GM21717 (cell line): Measurements from ENCODE around the gene MKLN1.
"Not testable (repeated sequence)": the region's sequence is repeated elsewhere in the genome, so short reads cannot be mapped to it uniquely, and the experiment has no call there.

Experiments used
- ATAC-seq: cut with Tn5 transposase; IDR thresholded peaks from one replicate; pipeline ENCODE4 v1.9.1; 2021; ENCODE audit warnings: mild to moderate bottlenecking, moderate library complexity; ENCODE audit not compliant: unreplicated experiment

Gene MKLN1

DNA sequence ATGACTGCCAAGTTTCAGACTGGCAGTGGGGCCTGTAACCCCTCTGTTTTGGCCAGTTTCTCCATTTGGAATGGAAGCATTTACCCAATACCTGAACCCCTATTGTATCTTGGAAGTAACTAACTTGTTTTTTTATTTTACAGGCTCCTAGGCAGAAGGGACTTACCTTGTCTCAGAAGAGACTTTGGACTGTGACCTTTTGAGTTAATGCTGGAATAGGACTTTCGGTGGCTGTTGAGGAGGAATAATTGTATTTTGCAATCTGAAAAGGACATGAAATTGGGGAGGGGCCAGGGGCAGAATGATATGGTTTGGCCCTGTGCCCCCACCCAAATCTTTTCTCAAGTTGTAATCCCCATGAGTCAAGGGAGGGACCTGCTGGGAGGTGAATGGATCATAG lies 20.0 kb upstream of the MKLN1 start:
- ATAC-seq: no peak

DNA sequence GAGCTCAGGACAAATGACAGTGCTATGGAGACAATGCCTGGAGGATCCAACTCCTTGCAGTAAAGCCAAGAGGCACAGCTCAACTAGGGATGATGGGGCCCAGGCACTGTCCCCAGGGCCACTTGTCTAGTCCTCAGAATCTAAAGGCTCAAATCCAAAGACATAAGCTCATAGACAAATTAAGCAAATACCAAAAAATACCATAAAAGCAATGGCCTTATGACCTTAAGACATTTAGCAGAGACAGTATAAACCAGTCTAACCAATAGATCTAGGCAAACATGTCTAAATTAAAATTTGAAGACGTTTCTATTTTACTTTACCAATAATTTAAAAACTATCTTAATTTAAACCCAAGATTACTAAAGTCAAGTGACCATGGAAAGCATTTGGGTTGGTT lies 14.8 kb upstream of the MKLN1 start:
- ATAC-seq: no peak

DNA sequence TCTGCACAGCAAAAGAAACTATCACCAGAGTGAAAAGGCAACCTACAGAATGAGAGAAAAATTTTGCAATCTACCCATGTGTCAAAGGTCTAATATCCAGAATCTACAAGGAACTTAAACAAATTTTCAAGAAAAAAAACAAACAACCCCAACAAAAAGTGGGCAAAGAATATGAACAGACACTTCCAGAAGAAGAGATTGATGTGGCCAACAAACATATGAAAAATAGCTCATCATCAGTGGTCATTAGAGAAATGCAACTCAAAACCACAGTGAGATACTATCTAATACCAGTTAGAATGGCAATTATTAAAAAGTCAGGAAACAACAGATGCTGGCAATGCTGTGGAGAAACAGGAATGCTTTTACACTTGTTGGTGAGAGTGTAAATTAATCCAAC lies 7.1 kb upstream of the MKLN1 start:
- no peak for ATAC-seq

DNA sequence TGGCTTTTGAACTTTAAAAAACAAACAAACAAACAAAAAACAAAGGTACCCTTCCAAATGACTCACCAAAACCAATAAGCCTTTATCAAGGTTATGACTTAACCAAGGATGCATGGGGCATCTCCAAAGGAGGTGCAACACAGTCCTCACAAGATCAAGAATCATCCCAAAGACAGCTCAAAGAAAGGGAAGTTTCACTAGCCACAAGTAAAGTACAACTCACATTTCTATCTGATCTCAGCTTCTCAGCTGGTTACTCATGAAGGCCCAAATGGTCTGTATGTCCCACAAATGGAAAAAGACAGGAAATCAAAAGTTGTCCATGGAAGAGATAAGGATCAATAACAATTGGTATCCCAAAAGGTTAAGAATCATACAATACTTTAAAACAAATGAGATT lies 6.0 kb upstream of the MKLN1 start:
- no peak for ATAC-seq

DNA sequence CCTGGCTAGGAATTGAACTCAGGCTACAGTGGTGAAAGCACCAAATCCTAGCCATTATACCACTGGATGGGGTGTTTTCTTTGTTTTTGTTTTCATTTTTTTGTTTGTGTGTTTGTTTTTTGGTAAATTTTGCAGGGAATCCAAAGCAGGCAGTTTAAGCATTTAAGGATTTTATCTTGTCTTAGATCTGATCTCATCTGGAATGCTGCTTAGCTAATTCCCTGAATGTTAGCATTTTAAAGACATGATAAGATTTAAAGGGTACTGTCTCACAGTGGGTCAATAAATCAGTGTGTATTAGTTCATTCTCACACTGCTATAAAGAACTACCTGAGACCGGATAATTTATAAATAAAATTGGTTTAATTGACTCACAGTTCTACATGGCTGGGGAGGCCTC lies 5.6 kb upstream of the MKLN1 start:
- ATAC-seq: no peak

DNA sequence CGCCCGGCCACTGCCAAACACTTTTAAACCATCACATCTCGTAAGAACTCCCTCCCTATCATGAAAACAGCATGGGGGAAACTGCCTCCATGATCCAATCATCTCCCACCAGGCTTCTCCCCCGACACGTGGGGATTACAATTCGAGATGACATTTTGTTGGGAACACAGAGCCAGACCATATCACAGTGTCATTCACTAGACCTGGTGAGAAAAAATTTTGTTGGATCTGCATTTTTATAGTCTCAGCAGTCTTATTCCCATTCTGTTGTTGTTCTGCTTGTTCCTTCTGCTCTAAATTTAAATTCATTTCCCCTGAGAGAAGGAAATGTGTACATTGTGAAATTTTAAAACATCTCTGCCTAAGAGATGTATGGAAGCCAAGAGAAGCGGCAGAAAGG lies 4.8 kb upstream of the MKLN1 start:
- ATAC-seq: no peak

DNA sequence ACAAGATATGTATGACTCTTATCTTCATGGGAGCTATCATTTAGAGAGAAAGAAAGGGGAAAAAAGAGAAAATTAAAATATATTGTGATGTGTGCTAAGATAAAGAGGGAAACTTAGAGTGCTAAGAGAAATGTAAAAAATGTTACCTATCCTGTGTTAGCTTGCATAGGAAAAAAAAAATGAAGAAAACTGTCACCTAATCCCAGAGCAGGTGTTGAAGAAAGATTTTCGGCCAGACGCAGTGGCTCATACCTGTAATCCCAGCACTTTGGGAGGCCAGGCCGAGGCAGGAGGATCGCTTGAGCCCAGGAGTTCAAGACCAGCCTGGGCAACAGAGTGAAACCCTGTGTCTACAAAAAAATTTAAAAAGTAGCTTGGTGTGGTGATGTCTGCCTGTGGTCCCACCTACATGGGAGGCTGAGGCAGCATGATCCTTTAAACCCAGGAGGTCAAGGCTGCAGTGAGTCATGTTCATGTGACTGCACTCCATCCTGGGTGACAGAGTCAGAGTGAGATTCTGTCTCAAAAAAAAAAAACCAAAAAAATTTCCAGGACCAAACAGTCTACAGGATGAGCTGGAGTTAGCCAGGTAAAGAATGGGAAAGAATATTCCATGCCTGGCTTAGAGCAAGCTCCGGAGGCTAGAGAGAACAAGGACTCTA lies 2.4 kb upstream of the MKLN1 start:
- ATAC-seq: no peak

DNA sequence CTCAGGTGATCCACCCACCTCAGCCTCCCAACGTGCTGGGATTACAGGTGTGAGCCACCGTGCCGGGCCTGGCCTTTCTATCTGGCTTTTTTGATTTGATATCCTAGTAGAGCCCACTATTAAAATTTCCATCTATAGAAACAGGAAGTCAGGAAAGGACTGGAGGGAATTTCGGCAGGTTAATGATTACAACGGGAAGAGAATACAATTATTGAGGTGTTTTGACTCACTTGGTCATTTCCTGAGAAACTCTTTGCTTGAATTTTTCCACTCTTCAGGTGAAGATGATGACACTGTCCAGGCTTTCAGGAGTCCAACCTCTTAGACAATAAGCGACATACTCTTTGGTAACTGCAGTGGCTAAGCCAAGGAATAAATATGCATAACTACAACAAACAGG lies 1.1 kb upstream of the MKLN1 start:
- ATAC-seq: no peak

DNA sequence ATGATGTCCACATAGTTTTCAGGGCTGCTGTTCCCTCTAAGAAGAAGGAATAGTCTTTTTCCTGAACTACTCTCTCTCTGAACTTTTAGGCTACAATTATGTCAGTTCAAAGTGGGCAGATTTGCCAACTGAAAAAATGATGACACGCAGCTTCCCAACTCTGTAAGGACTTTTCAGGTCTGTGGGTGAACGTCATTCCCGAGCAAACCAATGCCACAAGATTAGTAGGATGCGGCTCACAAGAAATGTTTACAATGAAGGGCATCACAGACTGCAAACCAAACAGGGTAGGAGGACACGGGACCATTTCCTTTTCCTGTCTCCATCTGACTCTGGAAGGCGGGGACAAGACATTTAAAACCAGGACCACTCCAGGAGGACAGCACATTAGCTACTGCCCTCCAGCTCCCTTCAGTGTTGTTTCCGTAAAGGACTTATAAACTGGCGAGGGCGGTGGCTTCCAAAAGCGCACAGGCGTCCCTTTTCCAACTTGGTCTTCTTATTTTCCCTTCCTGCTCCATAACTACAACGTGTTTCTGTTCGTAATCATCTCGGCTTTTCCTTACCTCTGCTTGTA lies 539 bp upstream of the MKLN1 start:
- ATAC-seq: peak; percentile 38

DNA sequence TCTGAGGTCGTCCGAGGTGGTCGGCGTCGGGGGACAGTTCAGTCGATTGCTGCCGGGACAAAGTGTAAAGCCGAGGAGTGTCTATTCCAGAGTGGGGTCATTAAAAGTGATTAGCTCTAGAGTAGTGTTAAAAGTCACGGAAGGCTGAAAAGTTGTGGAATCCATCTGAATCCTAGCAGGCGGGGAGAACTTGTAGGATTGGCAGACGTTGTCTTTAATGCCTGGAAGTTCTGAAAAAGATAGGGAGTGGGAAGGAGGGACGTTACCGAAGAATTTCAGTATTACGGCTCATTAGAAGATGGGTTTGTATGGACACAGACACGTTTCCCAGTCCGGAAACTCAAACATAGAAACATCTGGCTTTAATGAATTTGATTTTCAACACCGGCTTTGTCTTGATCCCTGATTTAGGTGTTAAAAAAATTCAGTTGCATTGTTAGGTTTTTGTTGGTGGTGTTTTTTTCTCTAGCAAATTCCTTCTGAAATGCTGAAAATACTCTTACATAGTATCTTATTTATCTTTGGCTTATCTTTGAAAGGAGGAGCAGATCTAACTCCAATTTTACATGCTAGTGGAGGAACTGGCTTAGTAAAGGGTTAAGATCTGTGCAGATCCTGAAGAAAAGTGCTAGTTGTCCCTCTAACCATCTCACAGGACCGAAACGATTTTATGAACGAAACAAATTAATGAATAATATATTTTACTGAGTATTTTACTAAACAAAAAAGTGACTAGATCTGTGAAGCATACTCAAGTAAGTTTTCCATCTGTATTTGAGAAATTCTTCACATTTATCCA lies 900 bp downstream of the MKLN1 start:
- ATAC-seq: no peak

DNA sequence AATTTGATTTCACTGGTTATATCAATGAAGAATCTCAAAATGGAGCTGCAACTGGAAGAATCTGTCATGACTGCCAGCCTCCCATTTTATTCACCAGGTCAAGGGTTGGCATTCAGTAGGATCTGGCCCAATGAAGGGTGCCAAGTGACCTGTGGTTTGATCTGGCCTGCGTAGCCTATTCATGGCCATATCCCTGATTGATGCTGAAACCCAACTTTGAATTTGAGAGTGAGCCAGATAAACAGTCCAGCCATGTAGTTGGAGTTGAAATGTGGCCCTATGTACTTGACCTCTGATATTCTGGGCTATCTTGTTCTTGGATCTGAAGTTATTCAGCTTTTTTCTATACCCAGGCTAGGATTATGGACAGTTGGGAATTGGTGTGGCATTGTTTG lies 1.5 kb downstream of the MKLN1 start:
- ATAC-seq: no peak

DNA sequence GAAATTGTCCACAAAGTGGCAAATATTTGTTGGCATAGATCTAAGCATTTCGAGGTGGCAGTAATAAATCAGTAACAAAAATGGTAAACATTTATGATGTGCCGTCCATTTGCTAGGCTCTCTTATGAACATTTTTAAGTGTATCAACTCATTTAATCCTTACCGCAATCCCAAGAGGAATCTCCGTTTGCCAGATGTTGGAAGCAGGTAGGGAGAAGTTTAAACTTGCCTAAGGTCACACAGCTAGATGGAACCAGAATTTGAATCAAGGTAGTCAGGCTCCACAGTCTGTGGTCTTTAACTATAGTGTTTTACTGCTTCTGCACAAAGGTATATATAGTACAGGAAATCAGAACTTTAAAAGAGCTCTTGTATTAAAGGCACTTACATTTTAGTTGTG lies 2.6 kb downstream of the MKLN1 start:
- ATAC-seq: no peak

DNA sequence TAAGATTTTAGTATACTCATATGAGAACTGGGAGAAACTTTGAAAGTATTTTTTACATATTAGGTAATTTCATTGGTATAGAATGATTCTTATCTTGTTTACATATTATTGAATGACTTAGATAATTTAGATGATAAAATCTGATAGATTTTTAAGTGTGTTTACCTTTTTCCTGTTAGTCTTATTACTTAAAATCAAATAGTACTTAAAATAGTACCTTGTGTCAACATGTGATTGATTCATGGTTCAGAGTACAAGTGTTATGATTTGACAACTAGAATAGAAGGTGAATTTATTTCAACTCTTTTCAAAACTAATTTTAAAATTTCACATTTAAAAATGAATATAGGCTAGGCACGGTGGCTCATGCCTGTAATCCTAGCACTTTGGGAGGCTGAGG lies 4.1 kb downstream of the MKLN1 start:
- no peak for ATAC-seq

DNA sequence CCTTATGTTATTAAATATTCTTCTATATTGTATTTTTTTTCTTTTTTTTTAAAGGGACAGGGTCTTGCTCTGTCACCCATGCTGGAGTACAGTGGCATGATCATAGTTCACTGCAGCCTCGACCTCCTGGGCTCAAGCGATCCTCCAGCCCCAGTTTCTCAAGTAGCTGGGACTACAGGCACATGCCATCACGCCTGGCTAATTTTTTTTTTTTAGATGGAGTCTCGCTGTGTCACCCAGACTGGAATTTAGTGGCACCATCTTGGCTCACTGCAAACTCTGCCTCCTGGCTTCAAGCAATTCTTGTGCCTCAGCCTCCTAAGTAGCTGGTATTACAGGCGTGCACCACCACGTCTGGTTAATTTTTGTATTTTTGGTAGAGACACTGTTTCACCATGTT lies 5.1 kb downstream of the MKLN1 start:
- not testable (repeated sequence) for ATAC-seq

DNA sequence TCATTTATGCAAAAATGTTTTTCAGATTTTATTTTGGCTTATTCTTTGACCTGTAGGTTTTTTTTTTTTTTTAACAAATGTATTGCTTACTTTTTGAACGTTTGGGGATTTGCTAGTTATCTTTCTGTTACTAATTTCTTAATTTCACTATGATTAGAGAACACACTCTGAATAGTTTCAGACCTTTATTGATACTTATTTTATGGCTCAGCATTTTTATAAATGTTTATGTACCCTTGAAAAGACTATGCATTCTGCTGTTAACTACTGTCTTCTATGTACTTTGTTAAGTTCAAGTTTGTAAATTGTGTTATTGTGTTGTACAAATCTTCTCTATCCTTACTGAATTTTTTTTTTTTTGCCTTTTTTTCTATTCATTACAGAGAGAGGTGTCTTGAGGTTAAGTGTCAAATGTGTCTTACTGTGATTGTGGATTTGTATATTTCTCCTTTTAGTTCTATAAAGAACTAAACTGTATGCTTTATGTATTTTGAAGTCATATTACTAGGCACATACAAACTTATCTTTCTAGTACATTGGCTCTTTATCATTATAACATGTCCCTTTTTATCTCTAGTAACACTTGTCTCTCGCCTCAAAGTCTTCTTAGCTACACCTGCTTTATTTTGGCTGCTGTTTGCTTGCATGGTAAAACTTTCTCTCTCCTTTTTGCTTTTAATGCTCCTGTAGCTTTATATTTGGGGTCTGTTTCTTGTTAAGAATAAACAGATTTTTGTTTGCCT lies 8.1 kb downstream of the MKLN1 start:
- ATAC-seq: no peak

DNA sequence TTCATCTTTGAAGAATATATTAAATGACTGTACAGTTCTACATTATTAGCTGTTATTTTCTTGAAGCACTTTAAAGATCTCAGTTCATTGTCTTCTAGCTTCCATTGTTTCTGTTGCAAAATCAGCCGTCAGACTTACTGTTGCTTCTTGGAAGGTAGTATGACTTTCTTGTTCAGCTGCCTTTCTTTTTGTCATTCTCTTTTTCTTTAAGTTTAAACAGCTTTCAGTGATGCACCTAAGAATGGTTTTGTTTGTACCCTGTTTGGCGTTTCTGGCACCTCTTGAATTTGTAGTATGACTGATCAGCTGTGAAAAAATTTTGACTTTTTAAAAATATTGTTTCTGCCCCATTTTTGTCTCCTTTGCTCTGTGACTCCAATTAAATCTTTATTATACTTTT lies 9.3 kb downstream of the MKLN1 start:
- no peak for ATAC-seq

DNA sequence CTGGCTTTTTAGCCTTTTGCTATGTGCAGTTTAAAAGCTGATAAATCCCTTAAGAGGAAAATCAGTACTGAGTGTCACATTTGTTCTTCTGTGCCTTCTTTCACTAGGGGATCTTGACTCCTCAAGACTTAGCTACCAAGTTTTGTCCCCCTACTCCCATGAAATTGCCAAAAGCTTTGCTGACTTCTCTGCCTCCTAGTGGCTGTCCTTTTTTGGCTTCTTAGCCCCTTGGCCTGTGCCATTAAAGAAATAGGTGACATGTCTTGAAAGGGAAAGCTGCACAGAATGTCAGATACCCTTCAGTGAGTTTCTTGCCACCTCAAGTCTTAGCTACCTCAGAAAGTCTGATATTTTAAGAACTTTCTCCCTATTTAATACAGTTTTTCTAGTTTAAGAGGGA lies 10.5 kb downstream of the MKLN1 start:
- no peak for ATAC-seq

DNA sequence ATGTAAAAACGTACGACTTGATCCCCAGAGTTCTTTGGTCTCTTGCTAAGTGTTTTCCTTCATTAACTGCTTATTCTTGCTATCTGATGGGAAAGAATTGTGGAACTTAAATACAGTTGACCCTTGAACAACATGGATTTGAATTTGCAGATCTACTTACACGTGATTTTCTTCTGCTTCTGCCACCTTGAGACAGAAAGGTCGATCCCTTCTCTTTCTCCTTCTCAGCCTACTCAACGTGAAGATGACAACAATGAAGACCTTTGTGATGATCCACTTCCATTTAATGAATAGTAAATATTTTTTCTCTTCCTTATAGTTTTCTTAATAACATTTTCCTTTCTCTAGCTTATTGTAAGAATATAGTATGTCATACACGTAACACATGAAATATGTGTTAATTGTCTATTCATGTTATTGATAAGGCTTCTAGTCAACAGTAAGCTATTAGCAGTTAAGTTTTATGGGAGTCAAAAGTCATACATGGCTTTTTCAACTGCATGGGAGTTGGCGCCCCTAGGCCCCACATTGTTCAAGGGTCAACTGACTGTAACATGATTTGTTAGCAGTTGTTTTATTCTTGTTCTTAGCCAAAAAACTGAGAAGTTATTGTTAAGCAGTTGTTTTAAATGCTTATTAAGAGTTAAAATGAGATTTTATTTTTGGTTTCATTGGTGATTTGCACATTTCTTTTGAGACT lies 11.2 kb downstream of the MKLN1 start:
- no peak for ATAC-seq

DNA sequence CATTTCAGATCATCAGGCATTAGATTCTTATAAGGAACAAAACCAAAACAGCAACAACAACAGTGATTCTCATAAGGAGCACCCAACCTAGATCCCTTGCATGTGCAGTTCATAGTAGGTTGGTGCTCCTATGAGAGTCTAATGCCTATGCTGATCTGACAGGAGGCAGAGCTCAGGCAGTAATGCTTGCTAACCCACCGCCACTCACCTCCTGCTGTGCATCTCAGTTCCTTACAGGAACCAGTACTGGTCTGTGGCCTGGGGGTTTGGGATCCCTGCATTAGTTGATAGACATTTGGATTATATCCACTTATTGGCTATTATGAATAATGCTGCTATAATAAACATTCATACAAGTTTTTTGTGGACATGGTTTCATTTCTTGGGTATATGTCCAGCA lies 14.0 kb downstream of the MKLN1 start:
- ATAC-seq: no peak

DNA sequence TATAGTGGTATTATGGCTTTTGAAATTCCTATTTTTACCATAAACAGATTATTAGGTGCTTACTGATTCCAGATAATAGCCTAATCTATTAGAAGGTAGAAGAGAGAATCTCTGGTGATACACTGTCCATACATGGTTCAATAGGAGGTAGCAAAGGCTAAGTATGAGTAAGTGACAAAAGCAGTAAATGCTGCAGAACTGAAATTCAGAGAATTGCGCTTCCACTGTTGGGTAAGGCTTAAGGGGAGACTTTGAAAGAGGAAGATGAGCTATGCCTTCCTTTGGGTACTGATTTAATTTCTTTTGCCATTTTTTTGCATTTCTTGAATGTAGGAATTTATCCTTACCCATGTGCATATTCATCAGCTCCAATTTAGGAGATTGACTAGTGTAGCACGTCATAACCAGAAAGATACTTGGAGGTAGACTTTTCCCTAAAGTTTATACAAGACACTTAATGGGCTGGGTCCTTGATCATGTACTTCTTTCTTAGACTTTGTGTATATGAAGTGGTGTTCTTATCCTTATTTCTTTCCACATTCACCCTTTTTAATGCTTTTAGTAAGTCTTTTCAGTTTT lies 15.3 kb downstream of the MKLN1 start:
- ATAC-seq: no peak
